Measurements from ENCODE around the gene NGF. TPM values are rescaled to one million over a fixed set of nuclear protein-coding genes. Genes with fewer than 3 reads are reported as not detected.

The NGF gene
- total and polyA plus RNA-seq, 2 donors (not counting 1 experiment from before 2014, with no cell fraction given): not detected

- peaks cover 9% of the 10 kb centered on the region for H3K27me3 Mint-ChIP-seq
- Histone ChIP-seq H3K4me2 (replicated peaks; ENCODE audit: low read depth, low read length, poor library complexity, severe bottlenecking) (no peak overlapping the region), H3K79me2 (ENCODE audit: control insufficient read depth, insufficient read depth, low read length) (no peaks in the 10 kb centered on the region), H3K9me3 (ENCODE audit: control extremely low read depth in 1 of 3, control insufficient read depth in 2 of 3, insufficient read depth in 1 of 3, low read length in 2 of 3) (peaks cover 0 to 3% (median 0%) of the 10 kb centered on the region in 3 donors), H4K20me1 (ENCODE audit: control insufficient read depth, insufficient read depth, low read length, poor library complexity, severe bottlenecking) (no peaks in the 10 kb centered on the region), H3K36me3 (replicated peaks in 1 of 2; ENCODE audit: control extremely low read depth in 1 of 2, control insufficient read depth in 1 of 2, extremely low read depth in 1 of 2, insufficient read depth in 2 of 2, low read length in 1 of 2) (no peaks in the 10 kb centered on the region), H3K9ac (ENCODE audit: low read length) (no peak overlapping the region), H3K4me1 (ENCODE audit: control insufficient read depth in 2 of 2, insufficient read depth in 2 of 2, low read length in 2 of 2) (no peaks in the 10 kb centered on the region), H3K27me3 (replicated peaks in 1 of 4; ENCODE audit: control extremely low read depth in 1 of 4, control insufficient read depth in 3 of 4, insufficient read depth in 4 of 4, low read length in 3 of 4) (peaks cover 0 to 4% (median 0%) of the 10 kb centered on the region in 4 experiments), H3K4me3 (ENCODE audit: control extremely low read depth in 1 of 5, extremely low read depth in 1 of 5, insufficient read depth in 1 of 5, low read depth in 2 of 5, low read length in 4 of 5) (no peak overlapping the region), H3K27ac (ENCODE audit: low read length in 2 of 2) (no peak overlapping the region), H2AFZ (ENCODE audit: insufficient read depth, low read depth, low read length, poor library complexity, severe bottlenecking) (no peak overlapping the region)
- POLR2A ChIA-PET: no interaction called here
- no peak overlapping the region for H3K4me3 Mint-ChIP-seq
- H3K4me1 Mint-ChIP-seq: peaks cover 6% of the 10 kb centered on the region
- intact Hi-C loops (cut with micrococcal nuclease): no loop called here
- WGBS (ENCODE audit: insufficient coverage): no CpG with 5 or more reads among the region's 1 CpG
- TF ChIP-seq CTCF (IDR thresholded peaks at IDR 0.05) (no peak), EZH2 (IDR thresholded peaks at IDR 0.05; ENCODE audit: borderline replicate concordance, insufficient read depth, low read depth, low read length, poor library complexity, severe bottlenecking) (no peak)
- H3K9me3 Mint-ChIP-seq (ENCODE audit: insufficient read depth): no peaks in the 10 kb centered on the region
- CTCF ChIA-PET: no interaction called here
- ATAC-seq (ENCODE audit: low read depth): no peak
- H3K27ac Mint-ChIP-seq: no peak overlapping the region
- no peak for DNase-seq
These were observed 29.1 kb downstream of the NGF start for GRCh38 chr1:115308969-115309368.

- TF ChIP-seq EZH2 (IDR thresholded peaks at IDR 0.05; ENCODE audit: borderline replicate concordance, insufficient read depth, low read depth, low read length, poor library complexity, severe bottlenecking) (no peak), CTCF (IDR thresholded peaks at IDR 0.05) (no peak)
- Mint-ChIP-seq H3K27ac (no peak overlapping the region), H3K27me3 (peaks cover 9% of the 10 kb centered on the region), H3K9me3 (ENCODE audit: insufficient read depth) (no peaks in the 10 kb centered on the region), H3K4me3 (no peak overlapping the region), H3K4me1 (peaks cover 6% of the 10 kb centered on the region)
- Histone ChIP-seq H3K9ac (ENCODE audit: low read length) (no peak overlapping the region), H3K4me3 (ENCODE audit: control extremely low read depth in 1 of 5, extremely low read depth in 1 of 5, insufficient read depth in 1 of 5, low read depth in 2 of 5, low read length in 4 of 5) (no peak overlapping the region), H3K27me3 (replicated peaks in 1 of 4; ENCODE audit: control extremely low read depth in 1 of 4, control insufficient read depth in 3 of 4, insufficient read depth in 4 of 4, low read length in 3 of 4) (peaks cover 0 to 4% (median 0%) of the 10 kb centered on the region in 4 experiments), H3K4me2 (replicated peaks; ENCODE audit: low read depth, low read length, poor library complexity, severe bottlenecking) (no peak overlapping the region), H3K36me3 (replicated peaks in 1 of 2; ENCODE audit: control extremely low read depth in 1 of 2, control insufficient read depth in 1 of 2, extremely low read depth in 1 of 2, insufficient read depth in 2 of 2, low read length in 1 of 2) (no peaks in the 10 kb centered on the region), H2AFZ (ENCODE audit: insufficient read depth, low read depth, low read length, poor library complexity, severe bottlenecking) (no peak overlapping the region), H4K20me1 (ENCODE audit: control insufficient read depth, insufficient read depth, low read length, poor library complexity, severe bottlenecking) (no peaks in the 10 kb centered on the region), H3K9me3 (ENCODE audit: control extremely low read depth in 1 of 3, control insufficient read depth in 2 of 3, insufficient read depth in 1 of 3, low read length in 2 of 3) (peaks cover 0 to 3% (median 0%) of the 10 kb centered on the region in 3 donors), H3K4me1 (ENCODE audit: control insufficient read depth in 2 of 2, insufficient read depth in 2 of 2, low read length in 2 of 2) (no peaks in the 10 kb centered on the region), H3K79me2 (ENCODE audit: control insufficient read depth, insufficient read depth, low read length) (no peaks in the 10 kb centered on the region), H3K27ac (ENCODE audit: low read length in 2 of 2) (no peak overlapping the region)
- intact Hi-C loops (cut with micrococcal nuclease): no loop called here
- ATAC-seq (ENCODE audit: low read depth): no peak
- POLR2A ChIA-PET: no interaction called here
- CTCF ChIA-PET: no interaction called here
- DNase-seq: no peak
These were observed 30.4 kb downstream of the NGF start for GRCh38 chr1:115307661-115308060.
